HG03457 (cell line): ENCODE data around the gene RBM12.

Experiments
- ATAC-seq: cut with Tn5 transposase; IDR thresholded peaks from one replicate; pipeline ENCODE4 v1.9.1; 2021; ENCODE audit warnings: moderate number of reproducible peaks; ENCODE audit not compliant: unreplicated experiment

Gene RBM12

DNA sequence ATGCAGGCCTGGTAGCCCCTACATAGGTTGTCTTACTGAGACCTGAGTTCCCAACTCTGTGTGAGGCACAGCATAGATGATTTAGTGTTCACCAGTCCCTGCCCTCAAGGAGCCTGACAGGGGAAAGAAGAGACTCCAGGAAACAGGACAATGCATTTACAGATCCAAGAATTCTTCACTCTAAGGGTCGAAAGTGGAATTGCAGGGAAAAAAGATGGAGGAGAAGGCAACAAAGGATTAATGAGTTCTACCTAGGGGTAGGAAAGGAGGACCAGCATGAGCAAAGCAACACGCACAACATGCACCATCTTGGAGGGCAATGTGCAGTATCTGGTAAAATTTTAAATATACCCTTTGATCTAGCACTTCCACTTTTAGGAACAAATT, 43.1 kb downstream of the RBM12 start:
- no peak for ATAC-seq

DNA sequence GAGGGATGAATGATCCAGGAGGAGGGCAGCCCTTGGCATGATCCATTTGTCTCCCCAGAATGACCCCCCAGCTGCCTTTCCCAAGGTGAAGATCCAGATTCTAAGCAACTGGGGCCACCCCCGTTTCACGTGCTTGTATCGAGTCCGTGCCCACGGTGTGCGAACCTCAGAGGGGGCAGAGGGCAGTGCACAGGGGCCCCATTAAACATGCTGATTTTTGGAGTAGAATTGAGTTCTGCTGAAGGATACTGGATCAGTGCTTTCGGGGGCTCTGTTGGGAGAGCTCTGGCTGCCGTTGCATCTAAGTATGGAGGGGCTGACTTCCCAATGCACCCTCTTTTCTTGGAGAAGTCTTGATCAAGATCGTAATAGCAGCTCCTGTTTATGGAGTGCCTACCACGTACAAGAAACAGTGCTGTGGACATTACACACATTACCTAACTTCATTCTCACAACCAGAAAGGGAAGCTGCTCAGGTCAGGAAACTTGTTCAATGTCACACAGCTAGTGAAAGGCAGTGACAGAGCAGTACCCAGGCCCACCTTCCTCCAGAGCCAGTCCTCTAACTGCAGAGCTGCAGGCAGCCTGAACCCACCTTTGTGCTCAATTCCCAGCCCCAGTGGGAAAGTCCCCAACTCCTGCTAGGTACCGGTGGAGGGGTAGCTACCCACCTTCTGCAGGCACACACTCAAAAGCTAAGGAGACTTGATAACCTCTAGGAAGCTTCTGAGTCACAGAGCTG, 43.7 kb downstream of the RBM12 start:
- ATAC-seq, result no peak

DNA sequence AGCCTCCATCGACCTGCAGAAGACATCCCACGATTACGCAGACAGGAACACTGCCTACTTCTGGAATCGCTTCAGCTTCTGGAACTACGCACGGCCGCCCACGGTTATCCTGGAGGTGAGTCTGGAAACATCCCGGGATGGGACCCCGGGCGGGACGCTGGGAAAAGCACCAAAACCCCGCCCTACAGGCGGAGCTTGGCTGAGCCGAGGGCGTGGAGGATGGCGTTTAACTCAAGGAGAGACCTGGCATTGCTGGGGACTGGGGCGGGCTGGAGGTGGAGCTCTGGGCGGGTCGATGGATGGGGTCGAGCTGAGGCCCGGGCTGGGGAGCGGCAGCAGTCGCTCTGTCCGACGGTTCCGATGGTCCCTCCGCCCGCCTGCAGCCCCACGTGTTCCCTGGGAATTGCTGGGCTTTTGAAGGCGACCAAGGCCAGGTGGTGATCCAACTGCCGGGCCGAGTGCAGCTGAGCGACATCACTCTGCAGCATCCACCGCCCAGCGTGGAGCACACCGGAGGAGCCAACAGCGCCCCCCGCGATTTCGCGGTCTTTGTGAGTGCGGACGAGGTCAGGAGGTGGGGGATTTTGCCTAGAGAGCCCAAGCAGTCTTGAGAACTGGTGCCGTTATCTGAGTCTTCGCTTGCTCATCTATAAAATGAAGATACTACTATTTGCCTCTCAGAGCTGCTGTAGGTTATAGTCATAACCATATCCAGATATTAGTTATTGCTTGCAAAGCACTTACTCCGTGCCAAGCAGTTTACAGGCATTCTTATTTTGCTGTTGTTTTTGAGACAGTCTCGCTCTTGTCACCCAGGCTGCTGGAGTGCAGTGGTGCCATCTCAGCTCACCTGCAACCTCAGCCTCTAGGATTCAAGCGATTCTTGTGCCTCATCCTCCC, 45.3 kb downstream of the RBM12 start:
- peak; percentile 28 for ATAC-seq

DNA sequence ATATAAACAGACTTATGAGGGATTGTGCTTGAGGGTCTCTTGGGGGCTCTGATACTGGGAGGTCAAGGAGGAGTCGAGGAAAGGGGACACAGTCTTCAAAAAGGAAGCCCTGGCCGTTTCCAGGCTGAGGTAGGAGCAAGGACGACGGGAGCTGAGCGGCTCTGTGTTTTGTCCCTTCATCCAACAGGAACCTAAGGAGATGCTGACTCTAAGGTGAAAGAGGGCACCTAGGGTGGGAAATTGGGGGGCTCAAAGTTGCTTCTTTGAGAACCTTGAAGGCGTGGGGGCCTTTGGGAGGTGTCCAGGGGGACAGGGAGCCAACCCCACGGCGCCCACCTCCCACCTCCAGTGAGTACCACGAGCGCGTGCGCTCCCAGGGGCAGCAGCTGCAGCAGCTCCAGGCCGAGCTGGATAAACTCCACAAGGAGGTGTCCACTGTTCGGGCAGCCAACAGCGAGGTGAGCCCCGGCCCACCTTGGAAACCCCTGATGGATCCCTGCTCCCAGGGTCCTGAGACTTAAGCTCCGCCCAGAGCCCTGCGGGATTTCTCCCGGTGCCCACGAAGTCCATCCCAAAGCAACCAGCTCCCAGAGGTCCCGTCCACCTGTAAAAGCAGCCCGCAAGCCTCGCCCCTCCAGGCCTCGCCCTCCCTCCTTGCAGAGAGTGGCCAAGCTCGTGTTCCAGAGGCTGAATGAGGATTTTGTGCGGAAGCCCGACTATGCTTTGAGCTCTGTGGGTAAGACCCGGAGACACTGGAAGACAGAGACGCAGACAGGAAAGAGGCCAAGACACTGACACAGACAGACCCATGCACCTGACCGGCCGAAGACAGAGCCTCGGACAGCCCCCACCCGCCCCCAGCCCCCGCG, 46.2 kb downstream of the RBM12 start:
- no peak for ATAC-seq

DNA sequence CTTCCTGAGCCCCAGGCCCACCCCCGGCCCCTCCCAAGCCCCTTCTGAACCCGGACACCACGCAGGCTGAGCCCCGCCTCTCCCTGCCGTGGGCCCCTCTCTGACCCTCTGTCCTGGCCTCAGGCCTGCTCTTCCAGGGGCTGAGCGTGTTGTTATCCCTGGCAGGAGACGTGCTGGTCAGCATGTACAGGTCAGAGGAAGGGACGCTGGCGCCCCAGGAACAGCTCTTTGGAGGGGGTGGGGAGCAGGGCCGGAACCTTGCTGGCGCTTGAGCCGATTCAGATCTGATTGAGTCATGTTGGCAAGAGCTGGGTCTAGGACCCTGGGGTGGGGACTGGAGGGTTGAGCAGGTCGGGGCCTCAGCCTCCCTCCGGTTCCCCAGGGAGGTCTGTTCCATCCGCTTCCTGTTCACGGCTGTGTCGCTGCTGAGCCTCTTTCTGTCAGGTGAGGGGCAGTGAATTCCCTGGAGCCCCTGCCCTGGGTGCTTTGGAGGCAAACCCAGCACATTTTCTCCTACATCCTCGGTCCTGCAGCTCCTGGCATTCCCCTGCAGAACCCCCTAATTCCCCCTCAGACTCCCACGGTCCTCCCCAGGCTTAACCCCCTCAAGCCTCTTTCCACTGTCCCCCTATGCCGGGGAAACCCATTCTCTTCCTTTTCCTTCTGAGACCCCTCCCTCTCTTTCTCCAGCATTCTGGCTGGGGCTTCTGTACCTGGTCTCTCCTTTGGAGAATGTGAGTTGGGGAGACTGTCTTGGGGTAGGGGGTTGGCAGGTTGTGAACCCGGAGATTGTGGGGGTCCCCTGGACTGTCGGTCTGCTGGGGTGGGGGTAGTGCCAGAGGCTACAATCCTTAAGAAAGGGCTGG, 47.1 kb downstream of the RBM12 start:
- ATAC-seq, result no peak

DNA sequence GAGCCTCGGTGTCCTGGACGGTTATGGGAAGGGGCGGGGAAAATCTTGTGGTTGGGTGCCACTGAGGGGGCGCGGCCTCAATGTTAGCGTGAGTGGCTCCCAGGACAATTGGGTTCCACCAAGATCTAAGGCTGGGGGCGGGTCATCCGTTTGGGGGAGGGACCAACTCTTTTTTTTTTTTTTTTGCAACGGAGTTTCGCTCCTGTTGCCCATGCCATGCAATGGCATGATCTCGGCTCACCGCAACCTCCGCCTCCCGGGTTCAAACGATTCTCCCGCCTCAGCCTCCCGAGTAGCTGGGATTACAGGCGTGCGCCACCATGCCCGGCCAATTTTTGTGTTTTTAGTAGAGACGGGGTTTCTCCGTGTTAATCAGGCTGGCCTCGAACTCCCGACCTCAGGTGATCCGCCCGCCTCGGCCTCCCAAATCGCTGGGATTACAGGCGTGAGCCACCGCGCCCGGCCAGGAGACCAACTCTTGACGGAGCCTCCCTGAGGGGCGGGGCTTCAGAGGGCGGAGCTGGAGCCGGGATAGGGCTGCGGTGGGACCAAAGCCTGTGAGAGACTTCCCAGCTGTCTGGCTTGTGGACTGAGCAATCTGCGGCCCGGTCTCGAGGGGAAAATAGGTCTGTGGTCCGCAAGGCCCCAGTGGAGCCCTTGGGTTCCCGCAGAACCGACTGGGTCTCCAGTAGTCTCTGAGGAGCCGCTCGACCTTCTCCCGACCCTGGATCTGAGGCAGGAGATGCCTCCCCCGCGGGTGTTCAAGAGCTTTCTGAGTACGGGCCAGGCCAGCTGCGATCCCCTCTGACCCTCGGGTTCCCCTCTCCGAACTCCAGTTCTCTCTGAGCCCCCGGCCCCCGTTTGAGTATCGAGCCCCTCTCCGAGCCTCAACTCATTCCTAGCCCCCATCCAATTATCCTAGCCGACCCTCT, 48.0 kb downstream of the RBM12 start:
- peak; percentile 59 for ATAC-seq

DNA sequence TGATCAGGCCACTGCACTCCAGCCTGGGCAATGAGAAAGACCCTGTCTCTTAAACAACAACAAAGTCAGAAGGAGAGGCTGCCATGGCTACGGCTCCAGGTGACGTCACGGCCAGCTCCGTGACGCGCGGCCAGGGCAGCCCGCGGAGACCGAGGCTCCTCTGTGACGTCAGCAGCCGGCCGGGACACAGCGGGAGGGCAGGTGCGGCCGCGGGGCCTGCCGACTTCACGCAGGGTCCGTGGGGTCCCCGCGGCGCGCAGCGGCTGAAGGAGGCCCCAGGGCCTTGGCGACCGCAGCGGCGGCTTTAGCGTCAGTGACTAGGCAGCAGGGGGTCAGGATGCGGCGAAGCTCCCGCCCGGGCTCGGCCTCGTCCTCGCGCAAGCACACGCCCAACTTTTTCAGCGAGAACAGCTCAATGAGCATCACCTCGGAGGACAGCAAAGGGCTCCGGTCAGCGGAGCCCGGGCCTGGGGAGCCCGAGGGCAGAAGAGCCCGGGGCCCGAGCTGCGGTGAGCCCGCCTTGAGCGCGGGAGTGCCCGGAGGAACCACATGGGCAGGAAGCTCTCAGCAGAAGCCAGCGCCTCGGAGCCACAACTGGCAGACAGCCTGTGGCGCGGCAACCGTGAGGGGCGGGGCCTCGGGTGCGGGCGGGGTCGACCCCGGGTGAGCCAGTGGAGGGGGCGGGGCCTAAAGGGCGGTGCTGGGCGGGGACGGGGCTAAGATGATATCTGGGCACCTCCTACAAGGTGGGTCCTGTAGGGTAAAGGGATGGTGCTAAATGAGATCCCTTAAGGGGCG, 48.8 kb downstream of the RBM12 start, which contains the start of gene SPAG4:
SPAG4 (plus strand) TSS at position 163 of the 798 bp plus-strand sequence; CDS start at position 338, 175 bp downstream.
- ATAC-seq, result peak; percentile 9

DNA sequence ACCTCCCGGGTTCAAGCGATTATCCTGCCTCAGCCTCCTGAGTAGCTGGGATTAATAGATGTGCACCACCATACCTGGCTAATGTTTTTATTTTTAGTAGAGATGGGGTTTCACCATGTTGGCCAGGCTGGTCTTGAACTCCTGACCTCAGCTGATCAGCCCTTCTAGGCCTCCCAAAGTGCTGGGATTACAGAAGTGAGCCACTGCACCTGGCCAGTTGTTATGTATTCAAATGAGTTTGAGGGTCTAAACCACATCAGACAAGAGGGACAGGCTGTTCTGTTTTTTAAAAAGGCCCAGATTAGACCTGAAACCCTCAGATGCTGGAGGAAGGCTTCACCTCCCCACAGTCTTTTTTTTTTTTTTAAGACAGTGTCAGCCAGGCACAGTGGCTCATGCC, 53.2 kb downstream of the RBM12 start:
- no peak for ATAC-seq

DNA sequence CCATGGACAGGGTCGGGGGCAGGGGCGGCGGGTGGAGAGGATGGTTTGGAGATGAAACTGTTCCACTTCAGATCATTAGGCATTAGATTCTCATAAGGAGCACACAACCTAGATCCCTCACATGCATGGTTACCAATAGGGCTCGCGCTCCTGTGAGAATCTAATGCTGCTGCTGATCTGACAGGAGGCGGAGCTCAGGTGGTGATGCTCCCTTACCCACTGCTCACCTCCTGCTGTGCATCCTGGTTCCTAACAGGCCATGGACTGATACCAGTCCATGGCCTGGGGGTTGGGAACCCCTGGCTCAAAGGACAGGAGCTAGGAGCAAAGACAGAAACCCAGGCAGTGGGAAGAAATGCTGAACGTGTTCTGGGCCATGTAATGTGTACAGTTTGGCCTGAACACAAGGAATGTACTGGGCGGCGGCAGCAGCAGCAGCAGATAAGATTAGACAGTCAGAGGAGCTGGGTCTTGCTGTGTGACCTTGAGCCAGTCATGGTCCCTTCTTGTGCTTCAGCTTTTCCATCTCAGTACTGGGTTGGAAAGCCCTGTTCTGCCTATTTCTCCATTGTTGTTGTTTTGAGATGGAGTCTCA, 53.8 kb downstream of the RBM12 start:
- ATAC-seq, result no peak

DNA sequence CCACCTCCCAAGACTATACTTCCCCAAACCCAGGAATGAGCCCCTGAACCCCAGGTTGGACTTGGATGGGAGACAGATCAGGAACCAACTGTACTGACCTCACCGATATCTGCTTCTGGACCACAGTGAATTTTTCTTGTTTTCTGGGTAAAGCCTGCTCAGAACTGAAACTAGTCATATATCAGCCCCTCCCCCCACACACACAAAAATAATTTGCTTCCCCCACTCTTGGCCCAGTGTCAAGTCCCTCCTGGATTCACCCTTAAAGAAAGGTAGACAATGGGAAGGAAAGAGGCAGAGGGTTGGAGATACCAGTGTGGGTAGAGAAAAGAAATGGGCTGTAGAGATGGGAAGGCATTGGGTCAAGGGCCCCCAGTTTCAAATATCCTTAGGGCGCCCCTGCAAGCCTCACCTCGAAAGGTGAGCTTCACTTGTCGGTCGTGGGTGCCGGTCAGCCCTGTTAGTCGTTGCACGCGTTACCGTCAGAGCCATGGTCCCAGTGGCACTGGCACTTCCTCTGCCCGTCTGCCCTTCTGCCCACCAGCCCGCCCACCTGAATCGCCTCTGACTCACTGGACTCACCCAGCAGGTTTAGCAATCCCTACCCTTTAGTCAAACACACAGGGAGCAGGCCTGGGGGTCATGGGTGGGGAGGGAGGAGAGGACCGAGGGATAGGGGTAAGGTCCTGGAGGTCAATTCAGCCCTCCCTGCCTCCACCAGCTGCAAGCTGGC, 57.5 kb downstream of the RBM12 start:
- ATAC-seq, result no peak

DNA sequence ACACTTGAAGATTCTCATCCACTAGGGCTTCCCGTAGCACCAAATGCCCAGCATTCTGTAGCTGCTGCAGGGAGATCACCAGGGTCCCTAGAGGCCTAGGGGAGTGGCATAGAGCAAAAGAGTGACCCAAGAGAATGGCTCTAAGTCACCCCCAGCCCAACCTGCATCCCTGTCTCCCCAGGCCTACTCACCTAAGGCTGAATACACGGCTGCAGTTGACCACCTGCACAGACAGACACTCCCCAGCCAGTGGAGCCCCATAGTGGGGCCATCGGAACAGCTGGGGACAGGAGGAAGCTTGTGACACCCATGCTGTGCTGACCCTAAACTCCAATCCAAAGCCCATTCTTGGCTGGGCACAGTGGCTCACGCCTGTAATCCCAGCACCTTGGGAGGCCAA, 58.6 kb downstream of the RBM12 start:
- no peak for ATAC-seq

DNA sequence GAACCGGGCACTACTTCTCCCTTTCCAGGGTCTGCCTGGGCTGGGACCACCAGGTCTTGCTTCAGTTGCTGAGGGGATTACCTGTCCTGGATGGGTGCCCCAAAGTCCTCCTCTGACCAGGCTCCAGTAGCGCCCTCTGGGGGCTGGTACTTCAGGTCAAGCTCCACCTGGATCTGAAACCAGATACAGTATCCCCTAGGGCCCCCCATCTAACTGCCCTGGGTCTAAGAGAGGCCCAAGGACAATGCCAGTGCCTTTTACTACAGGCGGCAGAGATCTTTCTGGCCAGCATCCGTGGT, 60.3 kb downstream of the RBM12 start:
- no peak for ATAC-seq

DNA sequence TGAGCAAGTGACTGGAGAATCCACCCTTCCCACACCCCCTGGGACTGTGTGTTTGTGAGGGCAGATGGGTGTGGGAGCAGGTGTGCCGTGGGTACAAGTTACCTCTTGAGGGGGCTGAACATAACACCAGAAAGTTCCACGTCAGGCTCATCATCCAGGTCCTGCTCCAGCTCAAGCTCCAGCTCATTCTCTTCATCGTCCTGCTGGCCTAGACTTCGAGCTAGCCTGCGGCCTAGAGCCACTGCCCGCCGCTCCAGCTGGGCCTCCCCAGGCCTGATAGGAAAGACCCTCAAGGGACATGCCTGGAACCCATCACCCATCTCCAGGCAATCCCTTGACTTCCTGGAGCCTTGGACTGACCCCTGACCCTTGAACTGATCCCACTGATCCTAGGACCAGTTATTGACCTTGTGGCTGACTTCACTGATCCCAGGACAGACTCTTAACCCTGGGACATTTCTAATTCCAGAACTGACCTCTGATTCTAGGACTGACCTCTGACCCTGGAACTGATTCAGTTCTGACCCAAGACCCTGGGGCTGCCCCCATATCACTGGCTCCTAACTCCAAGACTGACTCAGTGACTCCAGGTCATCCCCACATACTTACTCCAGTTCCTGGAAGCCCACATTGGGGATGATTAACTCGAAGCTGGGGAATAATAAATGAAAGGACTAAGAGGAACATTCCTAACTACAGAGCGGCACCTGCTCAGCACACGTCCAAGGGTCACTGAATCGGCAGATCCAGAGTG, 60.8 kb downstream of the RBM12 start:
- no peak for ATAC-seq

DNA sequence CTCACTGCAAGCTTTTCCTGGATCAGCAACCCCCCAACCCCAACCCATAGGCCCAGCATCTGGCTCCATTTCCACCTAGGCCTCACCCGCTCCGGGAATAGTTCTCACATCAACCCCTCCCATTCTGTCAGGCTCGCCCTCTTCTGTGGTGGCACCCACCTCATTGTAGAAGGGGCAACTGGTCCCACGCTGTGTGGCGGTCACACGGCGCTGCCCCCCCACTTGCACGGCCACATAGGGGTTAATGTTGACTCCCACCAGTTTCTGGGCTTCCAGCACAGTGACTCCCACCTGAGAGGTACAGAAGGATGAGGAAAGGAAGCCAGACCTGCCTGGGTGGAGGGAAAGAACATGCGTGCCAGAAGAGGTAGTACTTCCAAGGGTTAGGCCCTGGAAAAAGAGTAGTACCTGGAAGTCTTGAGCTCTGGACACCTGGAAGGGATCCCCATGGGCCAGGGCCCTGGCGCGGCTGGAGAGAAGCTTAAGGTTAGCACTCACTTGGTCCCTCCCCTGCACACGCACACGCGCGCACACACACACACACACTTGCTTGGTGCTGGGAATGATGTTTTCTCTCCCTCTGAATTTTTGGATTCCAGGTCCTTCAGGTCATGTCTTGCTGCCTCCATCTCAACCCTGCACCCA, 61.7 kb downstream of the RBM12 start:
- ATAC-seq, result no peak

DNA sequence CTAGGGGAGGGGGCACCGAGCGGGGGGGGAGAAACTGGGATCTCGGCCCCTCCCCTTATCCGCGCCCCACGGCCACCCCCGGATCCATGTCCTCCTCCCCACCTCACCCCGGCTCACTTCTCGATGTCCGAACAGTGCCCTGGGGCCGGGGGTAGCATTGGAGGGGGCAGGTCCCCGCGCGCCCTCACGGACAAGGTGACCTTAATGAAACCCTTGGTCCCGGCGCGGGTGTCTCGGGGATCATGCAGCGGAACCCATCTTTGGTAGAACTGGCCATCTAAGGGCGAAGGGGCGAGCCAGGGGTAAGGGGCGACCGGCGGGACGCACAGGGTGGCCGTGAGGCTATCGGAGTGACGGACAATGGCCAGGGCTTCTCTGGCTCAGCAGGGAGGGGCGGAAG, 62.7 kb downstream of the RBM12 start:
- ATAC-seq, result no peak
